K562 (cell line): ENCODE results near the gene PHETA1. TPM values are rescaled to one million over a fixed set of nuclear protein-coding genes. Genes with fewer than 3 reads are reported as not detected.

Experiments
- ATAC-seq: fragments of 200-7000 bp; cut with Tn5 transposase; 3 replicates; pipeline ENCODE4 v1.9.1; 2020; ENCODE audit warnings: moderate library complexity
- BruUV-seq: library from RNA; stranded (reverse); fragments of 400-500 nt; replicated peaks from 2 replicates; lab custom pipeline; 2021; lab: Mats Ljungman, UMichigan
- CTCF ChIA-PET: fragments of 300-600 bp; formaldehyde crosslinking; extraction: SDS; loops from one replicate; lab custom pipeline; 2021; ENCODE audit warnings: low intra/inter-chr PET ratio; lab: Yijun Ruan, JAX
- POLR2A ChIA-PET: fragments of 300-600, 350-650 bp; sonication (Branson Sonifier 250); formaldehyde crosslinking; extraction: SDS; loops from one replicate; lab custom pipeline; 2021; ENCODE audit warnings: antibody characterized with exemption, inconsistent platforms; lab: Yijun Ruan, JAX
- DNase-seq, 4 experiments: peaks; one replicate each; pipeline versions ENCODE4 v3.0.0 to v3.0.0-alpha.2; 2011 to 2018; ENCODE audit warnings: low spot score in 3 of 4, mixed read lengths in 3 of 4; ENCODE audit errors: extremely low read depth in 1 of 4
- FAIRE-seq: peaks from 2 replicates; lab custom pipeline; 2011; peaks lifted over from hg19 to GRCh38; lab: Jason Lieb, UNC
- H2AFZ ChIP-seq: 2 replicates; pipeline ENCODE4 v1.6.0; 2011; ENCODE audit warnings: low read depth, low read length, control low read depth, inconsistent platforms
- H3K27ac ChIP-seq: fragments of 200-600 bp; 3 replicates; pipeline ENCODE4 v1.8.0; 2011; ENCODE audit warnings: low read depth, mild to moderate bottlenecking, control low read depth, inconsistent platforms, low read length, moderate library complexity, mixed read lengths; ENCODE audit errors: extremely low read depth
- H3K27me3 ChIP-seq, 2 experiments: fragments of 300-600 bp in 1 of 2; 2 replicates in 1 of 2; 3 replicates in 1 of 2; pipeline versions ENCODE4 v1.6.0 to v1.8.0; 2011; ENCODE audit warnings: inconsistent platforms in 2 of 2, low read length in 2 of 2, mild to moderate bottlenecking in 1 of 2, mixed read lengths in 1 of 2, moderate library complexity in 1 of 2; ENCODE audit not compliant: control insufficient read depth in 2 of 2, insufficient read depth in 2 of 2
- H3K36me3 ChIP-seq: fragments of 300-600 bp; 3 replicates; pipeline ENCODE4 v1.8.0; 2011; ENCODE audit warnings: mild to moderate bottlenecking, low read length, inconsistent platforms; ENCODE audit not compliant: control insufficient read depth, insufficient read depth
- H3K4me1 ChIP-seq, 2 experiments: fragments of 200-600 bp in 1 of 2; replicated peaks in 1 of 2; 2 replicates in 1 of 2; 3 replicates in 1 of 2; pipeline versions ENCODE4 v1.5.1 to v1.8.0; 2011; ENCODE audit warnings: inconsistent platforms in 2 of 2, low read length in 2 of 2, mild to moderate bottlenecking in 1 of 2, mixed read lengths in 1 of 2, moderate library complexity in 1 of 2; ENCODE audit not compliant: control insufficient read depth in 2 of 2, insufficient read depth in 2 of 2
- H3K4me2 ChIP-seq: 2 replicates; pipeline ENCODE4 v1.6.1; 2011; ENCODE audit warnings: low read length, control low read depth, inconsistent platforms, mixed read lengths; ENCODE audit not compliant: insufficient read depth
- H3K4me3 ChIP-seq: fragments of 200-600 bp; sonication (generic), shearing (Covaris generic); 2 replicates; pipeline ENCODE4 v1.5.1; 2016; ENCODE audit warnings: control low read depth, inconsistent platforms
- H3K79me2 ChIP-seq: fragments of 200-600 bp; 3 replicates; pipeline ENCODE4 v1.8.0; 2011; ENCODE audit warnings: low read length, inconsistent platforms; ENCODE audit not compliant: control insufficient read depth, insufficient read depth
- H3K9ac ChIP-seq, 2 experiments: 2 replicates each; pipeline versions ENCODE4 v1.6.0 to v1.6.1; 2011; ENCODE audit warnings: low read depth in 2 of 2, low read length in 2 of 2, control low read depth in 1 of 2, inconsistent platforms in 1 of 2, mild to moderate bottlenecking in 1 of 2, mixed read lengths in 1 of 2; ENCODE audit not compliant: insufficient read depth in 1 of 2
- H3K9me1 ChIP-seq: one replicate; pipeline ENCODE4 v1.6.0; 2011; ENCODE audit warnings: inconsistent platforms, mild to moderate bottlenecking, low read length, moderate library complexity; ENCODE audit not compliant: control insufficient read depth, insufficient read depth
- H3K9me3 ChIP-seq: replicated peaks from 2 replicates; pipeline ENCODE4 v1.5.1; 2011; ENCODE audit warnings: low read depth, low read length, inconsistent platforms; ENCODE audit not compliant: control insufficient read depth, insufficient read depth
- H4K20me1 ChIP-seq: replicated peaks from 2 replicates; pipeline ENCODE4 v1.6.1; 2011; ENCODE audit warnings: low read length, inconsistent platforms, mixed read lengths; ENCODE audit not compliant: control insufficient read depth, insufficient read depth
- CSDE1 ChIP-seq, 2 experiments: fragments of 450-650 bp; IDR thresholded peaks; 2 replicates each; pipeline ENCODE4 v1.6.1; 2016; ENCODE audit warnings: mild to moderate bottlenecking in 1 of 2
- GATAD2A ChIP-seq: fragments of 450-650 bp; IDR thresholded peaks from 2 replicates; pipeline ENCODE4 v1.6.1; 2017
- MAZ ChIP-seq, 2 experiments: fragments of 450-650 bp in 1 of 2; sonication (generic) in 1 of 2; formaldehyde crosslinking; IDR thresholded peaks in 1 of 2; conservative IDR thresholded peaks in 1 of 2; 2 replicates each; pipeline versions ENCODE4 v1.4.0 to v1.5.0; 2020; ENCODE audit warnings: mild to moderate bottlenecking in 1 of 2, missing genetic modification reagents in 1 of 2
- MED1 ChIP-seq: sonication (generic); formaldehyde crosslinking; IDR thresholded peaks from 2 replicates; pipeline ENCODE4 v1.8.1; 2023; ENCODE audit warnings: missing genetic modification reagents, borderline replicate concordance
- MYC ChIP-seq, 2 experiments: fragments of 250-450 bp in 1 of 2; sonication (Bioruptor Pico) in 1 of 2; IDR thresholded peaks; 2 replicates each; pipeline versions ENCODE4 v1.5.1 to v1.6.1; 2012 to 2021; ENCODE audit warnings: low read depth in 2 of 2, borderline replicate concordance in 1 of 2, improper control_type of control experiment in 1 of 2, low read length in 1 of 2, mild to moderate bottlenecking in 1 of 2, moderate library complexity in 1 of 2
- NR2C1 ChIP-seq, 2 experiments: fragments of 450-650 bp; IDR thresholded peaks; 2 replicates each; pipeline ENCODE4 v1.6.1; 2017; ENCODE audit warnings: mild to moderate bottlenecking in 2 of 2, antibody characterized with exemption in 1 of 2, inconsistent platforms in 1 of 2, missing compliant biosample characterization in 1 of 2, missing genetic modification characterization in 1 of 2
- SIN3A ChIP-seq, 2 experiments: fragments of 150-350 bp in 1 of 2; IDR thresholded peaks; 2 replicates each; pipeline ENCODE4 v1.6.1; 2011 to 2016; ENCODE audit warnings: borderline replicate concordance in 2 of 2, low read depth in 2 of 2, low read length in 2 of 2, mild to moderate bottlenecking in 2 of 2, moderate library complexity in 2 of 2; ENCODE audit not compliant: control insufficient read depth in 1 of 2
- STAT5A ChIP-seq: IDR thresholded peaks from 2 replicates; pipeline ENCODE4 v1.6.1; 2012; ENCODE audit warnings: low read length, inconsistent platforms, borderline replicate concordance
- SUPT5H ChIP-seq: fragments of 450-650 bp; IDR thresholded peaks from 2 replicates; pipeline ENCODE4 v1.6.1; 2016
- ZBTB7A ChIP-seq: IDR thresholded peaks from 2 replicates; pipeline ENCODE4 v1.6.1; 2011; ENCODE audit warnings: low read depth, mild to moderate bottlenecking, low read length, moderate library complexity, borderline replicate concordance; ENCODE audit not compliant: control insufficient read depth
- ZFX ChIP-seq: sonication (generic); formaldehyde crosslinking; IDR thresholded peaks from 2 replicates; pipeline ENCODE4 v1.8.0; 2022; ENCODE audit warnings: mild to moderate bottlenecking, missing genetic modification reagents, moderate library complexity
- WGBS: fragments of 100-300 bp; shearing (Covaris generic); methylation state at CpG from one replicate; pipeline ENCODE4 v1.1.6; 2016; ENCODE audit warnings: low coverage, mixed read lengths; ENCODE audit not compliant: insufficient coverage; ENCODE audit errors: missing lambda C conversion rate; 5-methylcytosine and 5-hydroxymethylcytosine counted together
- in situ Hi-C: fragments of 300-500 bp; cut with MboI; formaldehyde crosslinking; loops from 4 replicates; pipeline ENCODE4 v1.15.0; 2018; ENCODE audit warnings: inconsistent platforms, mixed read lengths
- intact Hi-C: fragments of 100-400 bp; cut with micrococcal nuclease; formaldehyde crosslinking; loops from 2 replicates; pipeline ENCODE4 v1.14.2; 2022
- polyA plus RNA-seq, 8 experiments: library from polyadenylated mRNA; depleted of rRNA in 4 of 8; stranded (reverse) in 5 of 8; unstranded in 3 of 8; fragments of >200 nt; fragmentation: Nextera tagmentation in 2 of 8; fragmentation: Illumina TruSeq in 1 of 8; extraction: Ambion mirVana in 2 of 8; extraction: Trizol in 1 of 8; gene quantifications; 2 replicates each; pipeline versions ENCODE4 v1.2.1 to v1.2.3, GENCODE V29; 2011 to 2014; ENCODE audit warnings: inconsistent platforms in 1 of 8, missing spikeins in 1 of 8
- total RNA-seq, 7 experiments: library from RNA; depleted of rRNA in 6 of 7; stranded (reverse); fragments of >200 nt in 6 of 7; fragmentation: Illumina TruSeq in 2 of 7; extraction: Trizol in 2 of 7; gene quantifications; 2 replicates each; pipeline versions ENCODE4 v1.2.1 to v1.2.3, GENCODE V29; 2011 to 2021; ENCODE audit warnings: low replicate concordance in 1 of 7
- TF ChIP-seq, protein P1 (sequence below), 3 experiments: fragments of 200-800 bp in 1 of 3; sonication (Bioruptor generic) in 1 of 3; sonication (generic) in 1 of 3; formaldehyde crosslinking in 1 of 3; IDR thresholded peaks; 2 replicates each; pipeline versions ENCODE4 v1.6.1 to v1.8.0; 2016 to 2022; ENCODE audit warnings: mild to moderate bottlenecking in 2 of 3, missing compliant biosample characterization in 2 of 3, missing genetic modification characterization in 2 of 3, missing genetic modification reagents in 1 of 3

PHETA1 gene
- total and polyA plus RNA-seq, 9 of the 15 experiments (the other 6 are each of a cell fraction or from before 2014, with no cell fraction given) = 0.03 to 12.4 (median 3.0) TPM

DNA sequence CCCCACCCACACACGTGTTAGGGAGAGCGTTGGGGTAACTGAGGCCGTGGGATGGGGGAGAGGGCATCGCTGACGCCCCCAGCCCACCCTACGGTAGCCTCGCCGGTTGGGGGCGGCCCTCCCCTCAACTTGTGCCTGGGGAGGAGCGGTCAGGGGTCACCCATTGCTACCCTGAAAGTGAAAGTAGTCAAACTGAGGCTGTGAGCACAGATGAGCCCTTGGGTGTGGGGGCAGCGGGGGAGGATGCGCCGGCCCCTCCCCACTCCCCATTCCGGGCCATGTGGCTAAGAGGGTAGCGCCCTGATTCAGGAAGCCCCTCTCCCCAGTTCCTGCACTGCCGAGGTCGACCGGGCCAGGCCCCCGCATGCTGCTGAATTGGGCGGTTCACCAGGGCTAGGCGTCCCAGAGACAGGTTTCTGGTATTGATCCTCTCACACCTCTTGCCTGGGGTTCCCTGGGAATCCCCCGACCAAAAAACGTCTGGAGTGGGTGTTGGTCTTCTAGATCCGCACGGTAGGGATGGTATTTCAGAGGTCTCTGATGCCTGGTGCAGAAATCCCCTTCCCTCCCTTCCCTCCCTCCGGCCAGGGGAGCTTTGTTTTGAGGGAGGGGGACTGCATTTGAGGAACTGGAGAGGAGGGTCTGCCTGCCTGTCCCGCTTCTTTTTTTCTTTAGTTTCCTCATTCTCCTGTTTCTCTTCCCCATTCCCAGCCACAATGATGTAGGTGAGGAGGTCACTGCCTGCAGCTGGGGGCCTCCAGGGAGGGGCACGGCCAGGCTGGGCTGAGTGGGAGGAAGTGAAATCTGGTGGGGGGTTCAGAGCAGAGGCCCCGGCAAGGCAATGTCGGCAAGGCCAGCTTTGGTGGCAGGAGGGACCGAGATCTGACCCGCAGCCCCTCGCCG, 37.8 kb upstream of the PHETA1 start:
- in situ Hi-C loops = loop anchor here (5.0 kb wide), 1 partner anchor 266 kb away; no protein-coding TSS in a partner anchor
- H3K79me2 ChIP-seq = peaks cover 60% of the 10 kb centered on the region
- H3K4me1 ChIP-seq = peaks cover 57 to 81% of the 10 kb centered on the region in 2 experiments
- no peak for ATAC-seq
- peak overlapping the region; percentile 92 for H3K4me2 ChIP-seq
- H3K9me3 ChIP-seq = no peaks in the 10 kb centered on the region
- peak overlapping the region; percentile 90 to 98 for H3K9ac ChIP-seq
- peaks cover 32% of the 10 kb centered on the region for H3K36me3 ChIP-seq
- no peak for FAIRE-seq
- TSS peak; percentile 37 for BruUV-seq
- H3K27me3 ChIP-seq = no peaks in the 10 kb centered on the region; a peak in 1 of 5 replicates
- peaks cover 39% of the 10 kb centered on the region for H4K20me1 ChIP-seq
- H2AFZ ChIP-seq = peak overlapping the region; percentile 30; the same call in 1 of the 2 replicates
- peak overlapping the region; percentile 93 for H3K4me3 ChIP-seq
- intact Hi-C loops = loop anchor here (5.0 kb wide), 2 partner anchors 191 to 281 kb away; partner anchors contain the start of genes ACAD10, ATXN2 and BRAP
- CTCF ChIA-PET = no interaction called here
- H3K9me1 ChIP-seq = peaks cover 7% of the 10 kb centered on the region
- under 1% methylated on average over 27 of the region's 34 CpGs for WGBS
- POLR2A ChIA-PET = interaction anchor here (0.6 to 2.0 kb wide), 5 partner anchors 8 to 280 kb away, joined by 3 to 4 read pairs (median 4); no protein-coding TSS in a partner anchor
- H3K27ac ChIP-seq = peak overlapping the region; percentile 92
- DNase-seq = peak in 1 of 4 experiments; percentile 35
- TF ChIP-seq, protein P1, sequence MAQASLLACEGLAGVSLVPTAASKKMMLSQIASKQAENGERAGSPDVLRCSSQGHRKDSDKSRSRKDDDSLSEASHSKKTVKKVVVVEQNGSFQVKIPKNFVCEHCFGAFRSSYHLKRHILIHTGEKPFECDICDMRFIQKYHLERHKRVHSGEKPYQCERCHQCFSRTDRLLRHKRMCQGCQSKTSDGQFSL (CRISPR knock-in tag; IDR thresholded peaks at IDR 0.05) = 0 out of 2 replicates have a peak, but pooled peaks have one; percentile 58
- TF ChIP-seq, protein P1 (tag; IDR thresholded peaks at IDR 0.05) = 0 out of 4 replicates have a peak, but pooled peaks of 1 of the 2 experiments have one; percentile 42
- TF ChIP-seq STAT5A (no peak), MED1 (CRISPR knock-in tag) (0 out of 2 replicates have a peak, but pooled peaks have one; percentile 11), MAZ (CRISPR knock-in tag; conservative IDR thresholded peaks at IDR 0.05 in 1 of 2, IDR thresholded peaks at IDR 0.05 in 1 of 2) (peak in 1 of 2 experiments; percentile 33; a peak in 2 of 4 replicates), GATAD2A (0 out of 2 replicates have a peak, but pooled peaks have one; percentile 34), ZBTB7A (peak; percentile 76; the same call in 1 of the 2 replicates), NR2C1 (IDR thresholded peaks at IDR 0.05) (peak; percentile 43; the same call in 1 of the 2 replicates), NR2C1 (tag; IDR thresholded peaks at IDR 0.05) (no peak), ZFX (CRISPR knock-in tag) (peak; percentile 33; the same call in 1 of the 2 replicates), SIN3A (IDR thresholded peaks at IDR 0.05; ENCODE audit: borderline replicate concordance in 2 of 2, control insufficient read depth in 1 of 2, low read depth in 2 of 2, low read length in 2 of 2) (peak in 1 of 2 experiments; percentile 43; a peak in 1 of 4 replicates), CSDE1 (IDR thresholded peaks at IDR 0.05) (no peak), SUPT5H (0 out of 2 replicates have a peak, but pooled peaks have one; percentile 16), MYC (IDR thresholded peaks at IDR 0.05; ENCODE audit: low read depth, low read length) (peak; percentile 24; the same call in 1 of the 2 replicates), MYC (CRISPR knock-in tag; IDR thresholded peaks at IDR 0.05; ENCODE audit: borderline replicate concordance, low read depth) (no peak)
